OCI-LY7 (cell line): ENCODE measurements around the gene HNMT.

ENCODE experiments used
- CTCF ChIP-seq: fragments of 200-600 bp; sonication (generic); conservative IDR thresholded peaks from 2 replicates; pipeline ENCODE4 v1.5.1; 2014; ENCODE audit warnings: mild to moderate bottlenecking, antibody characterized with exemption, low read length, moderate library complexity, mixed read lengths
- EZH2phosphoT487 ChIP-seq: fragments of 200-600 bp; sonication (generic); IDR thresholded peaks from 2 replicates; pipeline ENCODE4 v1.6.1; 2018; ENCODE audit warnings: low read depth, borderline replicate concordance, mild to moderate bottlenecking, mixed run types, antibody characterized with exemption, low read length, moderate library complexity, mixed read lengths

GRCh38 chr2:137966043-137966442 lies 1.8 kb downstream of the HNMT start:
- TF ChIP-seq CTCF (no peak), EZH2phosphoT487 (no peak)
